Measurements from ENCODE around the gene SND1.

Gene SND1

DNA sequence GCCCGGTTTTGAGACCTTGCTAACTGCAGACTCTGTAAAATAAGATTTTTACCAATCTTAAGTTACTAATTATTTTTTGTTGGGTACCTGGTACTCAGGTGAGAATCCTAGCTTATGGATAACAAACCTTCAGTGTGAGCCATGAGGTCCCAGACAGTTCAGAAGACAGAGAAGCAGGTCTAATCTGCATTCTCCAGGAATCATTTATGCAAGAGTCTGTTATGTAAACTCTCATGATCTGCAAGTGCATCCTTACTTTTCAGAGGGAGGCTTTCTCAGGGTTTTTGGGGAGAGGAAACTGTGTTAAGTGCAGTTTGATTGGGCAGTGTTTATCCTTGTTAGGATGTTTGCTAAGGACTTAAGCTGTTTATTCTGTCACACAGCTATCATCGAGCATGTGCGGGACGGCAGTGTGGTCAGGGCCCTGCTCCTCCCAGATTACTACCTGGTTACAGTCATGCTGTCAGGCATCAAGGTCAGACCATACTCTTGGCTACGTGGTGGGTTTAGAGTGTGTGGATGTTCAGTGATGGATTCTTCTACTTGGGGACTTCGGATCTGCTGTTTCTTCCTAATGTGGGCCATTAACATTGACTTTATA is 50.2 kb downstream of the SND1 start:
- no peak for DNase-seq (ENCODE audit: low spot score)
- TF ChIP-seq, protein P1, sequence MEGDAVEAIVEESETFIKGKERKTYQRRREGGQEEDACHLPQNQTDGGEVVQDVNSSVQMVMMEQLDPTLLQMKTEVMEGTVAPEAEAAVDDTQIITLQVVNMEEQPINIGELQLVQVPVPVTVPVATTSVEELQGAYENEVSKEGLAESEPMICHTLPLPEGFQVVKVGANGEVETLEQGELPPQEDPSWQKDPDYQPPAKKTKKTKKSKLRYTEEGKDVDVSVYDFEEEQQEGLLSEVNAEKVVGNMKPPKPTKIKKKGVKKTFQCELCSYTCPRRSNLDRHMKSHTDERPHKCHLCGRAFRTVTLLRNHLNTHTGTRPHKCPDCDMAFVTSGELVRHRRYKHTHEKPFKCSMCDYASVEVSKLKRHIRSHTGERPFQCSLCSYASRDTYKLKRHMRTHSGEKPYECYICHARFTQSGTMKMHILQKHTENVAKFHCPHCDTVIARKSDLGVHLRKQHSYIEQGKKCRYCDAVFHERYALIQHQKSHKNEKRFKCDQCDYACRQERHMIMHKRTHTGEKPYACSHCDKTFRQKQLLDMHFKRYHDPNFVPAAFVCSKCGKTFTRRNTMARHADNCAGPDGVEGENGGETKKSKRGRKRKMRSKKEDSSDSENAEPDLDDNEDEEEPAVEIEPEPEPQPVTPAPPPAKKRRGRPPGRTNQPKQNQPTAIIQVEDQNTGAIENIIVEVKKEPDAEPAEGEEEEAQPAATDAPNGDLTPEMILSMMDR (IDR thresholded peaks at IDR 0.05), result no peak
- Histone ChIP-seq H3K4me3 (no peak overlapping the region), H3K27ac (no peak overlapping the region)

DNA sequence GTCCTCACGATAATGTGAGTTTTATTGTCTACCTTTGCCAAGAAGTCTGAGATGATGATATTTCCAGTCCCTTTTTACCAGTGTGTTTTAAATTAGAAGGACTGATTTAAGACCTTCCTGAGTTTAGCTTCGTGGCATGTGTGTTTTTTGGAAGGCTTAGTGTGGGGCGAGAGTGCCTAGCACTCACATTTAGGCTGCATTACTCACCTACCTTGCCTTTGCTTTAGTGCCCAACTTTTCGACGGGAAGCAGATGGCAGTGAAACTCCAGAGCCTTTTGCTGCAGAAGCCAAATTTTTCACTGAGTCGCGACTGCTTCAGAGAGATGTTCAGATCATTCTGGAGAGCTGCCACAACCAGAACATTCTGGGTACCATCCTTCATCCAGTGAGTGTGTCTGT is 50.9 kb downstream of the SND1 start:
- DNase-seq (ENCODE audit: low spot score), result no peak
- H3K4me3 ChIP-seq, result no peak overlapping the region
- TF ChIP-seq, protein P1 (IDR thresholded peaks at IDR 0.05), result no peak
- H3K27ac ChIP-seq, result no peak overlapping the region

DNA sequence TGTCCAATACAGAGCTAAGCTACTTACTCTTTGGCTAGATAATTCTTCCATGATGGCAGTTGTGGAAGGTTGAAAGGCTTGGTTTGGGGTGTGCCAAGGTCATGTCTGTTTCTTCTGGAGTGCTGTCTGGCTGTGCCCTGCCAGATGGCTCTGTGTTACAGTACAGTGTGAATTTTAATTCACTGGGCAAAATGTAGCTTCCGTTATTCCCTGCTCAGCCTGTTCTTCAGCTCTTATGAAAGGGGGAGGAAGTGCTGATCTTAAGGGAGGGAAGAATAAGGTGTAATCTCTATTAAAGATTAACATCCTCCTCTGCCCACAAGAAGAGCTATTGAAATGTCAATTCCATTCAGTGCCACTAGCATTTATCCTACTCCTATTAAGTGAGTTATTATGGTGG is 52.2 kb downstream of the SND1 start:
- no peak for DNase-seq (ENCODE audit: low spot score)
- Histone ChIP-seq H3K4me3 (no peak overlapping the region), H3K27ac (no peak overlapping the region)
- TF ChIP-seq, protein P1 (IDR thresholded peaks at IDR 0.05), result no peak

DNA sequence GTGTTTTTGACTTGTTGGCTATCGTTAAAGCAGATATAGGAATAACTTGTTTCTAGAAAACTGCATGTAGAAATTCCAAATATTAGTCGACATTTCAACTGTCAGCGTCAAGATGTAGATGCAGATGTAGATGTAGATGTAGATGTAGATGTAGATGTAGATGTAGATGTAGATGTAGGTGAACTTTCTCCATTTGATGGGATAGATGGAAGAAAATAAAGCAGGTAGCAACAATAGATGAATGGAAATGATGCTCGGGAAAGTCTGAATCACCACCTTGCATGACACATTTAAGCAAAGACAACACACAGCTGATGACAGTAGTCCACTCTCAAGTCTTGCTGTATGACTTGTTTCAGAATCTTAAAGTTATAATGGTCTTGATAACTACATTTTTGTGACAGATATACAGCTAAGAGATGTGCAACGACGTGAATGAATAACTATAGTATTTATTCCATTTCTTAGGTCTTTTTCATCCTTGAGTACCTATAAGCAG is 53.5 kb downstream of the SND1 start:
- Histone ChIP-seq H3K4me3 (no peak overlapping the region), H3K27ac (no peak overlapping the region)
- TF ChIP-seq, protein P1 (IDR thresholded peaks at IDR 0.05), result no peak
- no peak for DNase-seq (ENCODE audit: low spot score)

DNA sequence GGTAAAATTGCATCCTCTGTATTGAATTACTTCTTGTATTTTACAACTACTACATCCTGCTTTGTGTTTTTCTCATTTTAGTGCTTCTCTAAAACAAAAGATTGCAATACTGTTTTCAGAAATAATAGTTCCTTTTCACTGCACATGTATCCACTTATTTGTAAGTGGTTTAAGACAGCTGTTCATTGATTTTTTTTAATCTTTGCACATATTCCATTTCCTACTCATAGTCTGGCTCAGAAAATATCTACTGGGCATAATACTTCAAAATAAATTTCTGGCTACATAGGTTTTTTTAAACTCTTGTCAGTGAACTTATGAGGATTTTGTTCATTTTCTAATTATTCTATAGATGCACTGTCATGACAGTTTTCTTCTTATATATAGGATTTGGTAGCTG is 54.8 kb downstream of the SND1 start:
- Histone ChIP-seq H3K4me3 (no peak overlapping the region), H3K27ac (no peak overlapping the region)
- DNase-seq (ENCODE audit: low spot score), result no peak
- TF ChIP-seq, protein P1 (IDR thresholded peaks at IDR 0.05), result no peak

DNA sequence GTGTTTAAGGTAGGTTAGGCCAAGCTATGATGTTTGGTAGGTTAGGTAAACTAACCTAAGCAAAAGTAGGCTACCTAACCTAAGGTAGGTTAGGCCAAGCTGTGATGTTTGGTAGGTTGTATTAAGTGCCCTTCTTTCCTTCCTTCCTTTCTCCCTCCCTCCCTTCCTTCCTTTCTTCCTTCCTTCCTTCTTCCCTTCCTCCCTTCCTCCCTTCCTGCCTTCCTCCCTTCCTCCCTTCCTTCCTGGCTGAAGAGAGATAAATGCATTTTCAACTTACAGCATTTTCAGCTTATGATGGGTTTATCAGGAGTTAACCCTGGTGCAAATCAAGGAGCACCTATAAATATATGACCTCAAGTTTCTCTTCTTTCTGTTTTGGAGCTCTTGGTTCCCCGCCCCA is 56.2 kb downstream of the SND1 start:
- Histone ChIP-seq H3K27ac (no peak overlapping the region), H3K4me3 (no peak overlapping the region)
- no peak for DNase-seq (ENCODE audit: low spot score)
- TF ChIP-seq, protein P1 (IDR thresholded peaks at IDR 0.05), result no peak

DNA sequence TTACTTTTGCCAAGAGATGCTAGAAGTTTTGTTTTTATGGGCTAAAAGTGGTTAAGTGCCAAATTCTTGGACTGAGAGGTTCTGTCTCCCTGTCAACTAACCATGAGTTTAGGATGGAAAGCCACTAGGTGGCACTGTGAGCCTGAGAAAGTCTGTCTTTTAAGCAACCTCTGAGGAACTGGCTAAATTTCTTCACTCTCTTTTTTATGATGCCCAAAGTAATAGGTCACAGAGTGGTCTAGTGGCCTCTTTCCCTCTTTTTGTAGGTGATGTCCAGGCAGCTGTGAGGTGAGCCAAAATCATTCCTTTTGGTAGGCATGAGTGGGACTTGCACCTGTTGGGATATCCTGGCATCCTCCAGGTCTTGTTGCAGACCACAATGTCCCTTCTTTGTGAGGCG is 56.8 kb downstream of the SND1 start:
- DNase-seq (ENCODE audit: low spot score), result no peak
- Histone ChIP-seq H3K27ac (no peak overlapping the region), H3K4me3 (no peak overlapping the region)
- TF ChIP-seq, protein P1 (IDR thresholded peaks at IDR 0.05), result peak; percentile 68
